ENCODE data around the gene ZNF609.

DNA sequence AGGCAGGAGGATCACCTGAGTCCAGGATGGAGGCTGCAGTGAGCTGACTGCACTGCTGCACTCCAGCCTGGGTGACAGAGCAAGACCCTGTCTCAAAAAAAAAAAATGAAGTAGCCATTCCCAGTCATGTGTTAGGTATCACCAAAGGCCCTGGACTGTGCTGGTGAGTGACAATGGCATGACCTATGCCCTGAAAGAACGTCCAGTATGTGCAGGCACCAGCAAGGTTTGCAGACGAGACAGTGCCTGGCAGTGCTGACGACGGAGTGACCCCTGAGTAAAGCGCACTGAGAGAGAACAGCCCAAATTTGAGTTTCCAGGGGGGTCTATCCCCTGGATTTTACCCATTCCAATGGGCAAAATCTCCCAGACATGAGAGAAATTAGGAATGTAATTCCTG, 269.8 kb downstream of the ZNF609 start:
- TF ChIP-seq SMC3 (conservative IDR thresholded peaks at IDR 0.05; ENCODE audit: poor library complexity): no peak
- TF ChIP-seq CTCF (IDR thresholded peaks at IDR 0.05; ENCODE audit: poor library complexity, severe bottlenecking): no peak
- TF ChIP-seq POLR2AphosphoS5 (IDR thresholded peaks at IDR 0.05): no peak
- TF ChIP-seq REST (IDR thresholded peaks at IDR 0.05; ENCODE audit: borderline replicate concordance): no peak
- TF ChIP-seq RAD21 (conservative IDR thresholded peaks at IDR 0.05): no peak
- no peak for TF ChIP-seq EP300 (conservative IDR thresholded peaks at IDR 0.05; ENCODE audit: poor library complexity, severe bottlenecking)

Data from neural cell (in vitro differentiated cells).